Breast epithelium (tissue), 4 donors: ENCODE results near the gene GPC5. TPM values are rescaled to one million over a fixed set of nuclear protein-coding genes. Genes with fewer than 3 reads are reported as not detected.

Experiments
- DNase-seq, 2 donors: peaks; one replicate each; pipeline ENCODE4 v3.0.0-alpha.2; 2019; ENCODE audit warnings: low spot score in 2 of 2
- H3K27ac ChIP-seq, 2 donors: fragments of 200-600 bp; sonication (generic) in 1 of 2; one replicate each; pipeline ENCODE4 v1.5.1; 2016 to 2019; ENCODE audit warnings: mild to moderate bottlenecking in 1 of 2
- H3K27me3 ChIP-seq, 2 donors: fragments of 200-600 bp; sonication (generic) in 1 of 2; one replicate each; pipeline versions ENCODE4 v1.5.1 to v1.6.0; 2017 to 2019; ENCODE audit warnings: control low read depth in 1 of 2, mild to moderate bottlenecking in 1 of 2
- H3K36me3 ChIP-seq: fragments of 200-600 bp; one replicate; pipeline ENCODE4 v1.5.1; 2019
- H3K4me1 ChIP-seq, 2 donors: fragments of 200-600 bp; sonication (generic); one replicate each; pipeline ENCODE4 v1.5.1; 2016 to 2019; ENCODE audit warnings: control low read depth in 1 of 2
- H3K4me3 ChIP-seq, 3 donors: fragments of 200-600 bp; sonication (generic); 1 replicate in 2 of 3; 2 replicates in 1 of 3; pipeline ENCODE4 v1.5.1; 2016 to 2019; ENCODE audit warnings: mild to moderate bottlenecking in 3 of 3, moderate library complexity in 2 of 3
- H3K9me3 ChIP-seq, 2 donors: fragments of 200-600 bp; sonication (generic) in 1 of 2; one replicate each; pipeline ENCODE4 v1.5.1; 2016 to 2019; ENCODE audit warnings: control low read depth in 1 of 2
- CTCF ChIP-seq, 3 donors: fragments of 450-650 bp; IDR thresholded peaks; one replicate each; pipeline ENCODE4 v1.5.1; 2016 to 2017; ENCODE audit warnings: antibody characterized with exemption in 3 of 3, mild to moderate bottlenecking in 3 of 3, moderate library complexity in 3 of 3
- POLR2A ChIP-seq: fragments of 450-650 bp; IDR thresholded peaks from one replicate; pipeline ENCODE4 v1.6.1; 2016; ENCODE audit warnings: antibody characterized with exemption, mild to moderate bottlenecking, moderate library complexity
- POLR2AphosphoS5 ChIP-seq, 3 donors: sonication (generic); formaldehyde crosslinking; IDR thresholded peaks; one replicate each; pipeline ENCODE4 v1.6.1; 2017; ENCODE audit warnings: antibody characterized with exemption in 3 of 3
- intact Hi-C: fragments of 100-400 bp; cut with DNase I; formaldehyde crosslinking; loops from one replicate; pipeline ENCODE4 v1.15.1; 2023; ENCODE audit warnings: low total_unique reads
- total RNA-seq, 3 donors: library from RNA; depleted of rRNA; stranded (reverse); fragments of >200 nt; gene quantifications; one replicate each; pipeline ENCODE4 v1.1.0, GENCODE V29; 2016

GPC5 gene
- total RNA-seq, 3 donors from 2014 or later: 0.88 to 0.98 TPM; not detected in 1

GRCh38 chr13:92433963-92434362 lies 1035.5 kb downstream of the GPC5 start:
- Histone ChIP-seq H3K4me3 (no peak overlapping the region), H3K36me3 (no peaks in the 10 kb centered on the region), H3K27ac (no peak overlapping the region), H3K4me1 (no peaks in the 10 kb centered on the region), H3K27me3 (no peaks in the 10 kb centered on the region), H3K9me3 (no peaks in the 10 kb centered on the region)
- no peak for TF ChIP-seq CTCF (IDR thresholded peaks at IDR 0.05)
- no peak for TF ChIP-seq POLR2A
- no peak for TF ChIP-seq POLR2AphosphoS5 (IDR thresholded peaks at IDR 0.05)
- intact Hi-C loops: no loop called here
- DNase-seq: no peak

GRCh38 chr13:92436924-92437323 lies 1038.5 kb downstream of the GPC5 start:
- intact Hi-C loops: no loop called here
- Histone ChIP-seq H3K27me3 (no peaks in the 10 kb centered on the region), H3K36me3 (no peaks in the 10 kb centered on the region), H3K27ac (no peak overlapping the region), H3K9me3 (no peaks in the 10 kb centered on the region), H3K4me3 (no peak overlapping the region), H3K4me1 (no peaks in the 10 kb centered on the region)
- TF ChIP-seq POLR2AphosphoS5 (IDR thresholded peaks at IDR 0.05) (no peak), CTCF (IDR thresholded peaks at IDR 0.05) (no peak), POLR2A (no peak)
- no peak for DNase-seq

GRCh38 chr13:92444244-92444643 lies 1045.8 kb downstream of the GPC5 start:
- Histone ChIP-seq H3K4me1 (no peaks in the 10 kb centered on the region), H3K27ac (no peak overlapping the region), H3K4me3 (no peak overlapping the region), H3K36me3 (no peaks in the 10 kb centered on the region), H3K9me3 (no peaks in the 10 kb centered on the region), H3K27me3 (no peaks in the 10 kb centered on the region)
- intact Hi-C loops: no loop called here
- TF ChIP-seq CTCF (IDR thresholded peaks at IDR 0.05) (no peak), POLR2A (no peak), POLR2AphosphoS5 (IDR thresholded peaks at IDR 0.05) (no peak)
- no peak for DNase-seq

GRCh38 chr13:92451060-92451459 lies 1052.6 kb downstream of the GPC5 start:
- Histone ChIP-seq H3K4me3 (no peak overlapping the region), H3K27me3 (no peaks in the 10 kb centered on the region)
- intact Hi-C loops: no loop called here

GRCh38 chr13:92452840-92453239 lies 1054.4 kb downstream of the GPC5 start:
- DNase-seq: no peak
- intact Hi-C loops: no loop called here

More at GRCh38 chr13:92451060-92451459, 1052.6 kb downstream of the GPC5 start:
- DNase-seq: no peak
- no peaks in the 10 kb centered on the region for H3K36me3 ChIP-seq
- H3K9me3 ChIP-seq: no peaks in the 10 kb centered on the region
- no peak for TF ChIP-seq POLR2A
- no peak for TF ChIP-seq POLR2AphosphoS5 (IDR thresholded peaks at IDR 0.05)
- TF ChIP-seq CTCF (IDR thresholded peaks at IDR 0.05): no peak
- no peaks in the 10 kb centered on the region for H3K4me1 ChIP-seq
- no peak overlapping the region for H3K27ac ChIP-seq

GRCh38 chr13:92459306-92459705 lies 1060.9 kb downstream of the GPC5 start:
- intact Hi-C loops: no loop called here
- DNase-seq: no peak
- Histone ChIP-seq H3K4me3 (no peak overlapping the region), H3K27ac (no peak overlapping the region), H3K9me3 (no peaks in the 10 kb centered on the region), H3K27me3 (no peaks in the 10 kb centered on the region), H3K4me1 (no peaks in the 10 kb centered on the region), H3K36me3 (no peaks in the 10 kb centered on the region)
- TF ChIP-seq POLR2A (no peak), CTCF (IDR thresholded peaks at IDR 0.05) (no peak), POLR2AphosphoS5 (IDR thresholded peaks at IDR 0.05) (no peak)

More at GRCh38 chr13:92452840-92453239, 1054.4 kb downstream of the GPC5 start:
- no peak for TF ChIP-seq POLR2AphosphoS5 (IDR thresholded peaks at IDR 0.05)
- Histone ChIP-seq H3K4me1 (no peaks in the 10 kb centered on the region), H3K27me3 (no peaks in the 10 kb centered on the region), H3K27ac (no peak overlapping the region), H3K9me3 (no peaks in the 10 kb centered on the region), H3K4me3 (no peak overlapping the region), H3K36me3 (no peaks in the 10 kb centered on the region)
